HG03135 (cell line): ENCODE results near the gene BTF3.
A peak's percentile ranks its signal among the peaks of the same experiment; 100 is the strongest.
"Not testable (repeated sequence)": the region's sequence is repeated elsewhere in the genome, so short reads cannot be mapped to it uniquely, and the experiment has no call there.

Experiments
- ATAC-seq: cut with Tn5 transposase; IDR thresholded peaks from one replicate; pipeline ENCODE4 v1.9.1; 2021; ENCODE audit warnings: mild to moderate bottlenecking, moderate library complexity; ENCODE audit not compliant: unreplicated experiment

The BTF3 gene

GRCh38 chr5:73498057-73498992 lies at the start of gene BTF3:
Gene BTF3, plus strand, starts transcription at chr5:73498442. Its CDS starts 226 bp downstream, at chr5:73498668.
- ATAC-seq: peak; percentile 96

GRCh38 chr5:73448463-73449136 lies 49.6 kb upstream of the BTF3 start, which contains the start of gene FOXD1:
Gene FOXD1, minus strand, starts transcription at chr5:73448777. Its CDS starts 415 bp downstream, at chr5:73448362.
- ATAC-seq: no peak

DNA sequence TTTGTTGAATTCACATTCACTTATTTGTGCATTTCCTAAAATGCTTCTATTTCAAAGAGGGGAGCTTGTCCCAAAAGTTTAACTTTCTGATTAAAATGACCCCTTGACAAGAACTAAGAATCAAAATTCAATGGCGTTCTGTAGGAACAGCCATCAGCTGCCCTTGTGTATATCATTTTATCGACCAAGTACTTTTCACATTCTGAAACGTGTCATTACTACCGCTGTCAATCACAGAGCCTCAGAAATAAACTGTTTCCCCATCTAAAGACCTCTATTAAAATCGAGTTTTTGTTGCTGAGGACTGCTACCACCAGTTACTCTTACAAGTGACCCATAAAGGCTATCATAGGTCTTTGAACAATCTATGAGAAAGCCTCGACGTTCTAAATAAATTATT lies 48.1 kb upstream of the BTF3 start:
- no peak for ATAC-seq

- ATAC-seq: no peak
Measured at GRCh38 chr5:73450672-73451223, 47.5 kb upstream of the BTF3 start.

DNA sequence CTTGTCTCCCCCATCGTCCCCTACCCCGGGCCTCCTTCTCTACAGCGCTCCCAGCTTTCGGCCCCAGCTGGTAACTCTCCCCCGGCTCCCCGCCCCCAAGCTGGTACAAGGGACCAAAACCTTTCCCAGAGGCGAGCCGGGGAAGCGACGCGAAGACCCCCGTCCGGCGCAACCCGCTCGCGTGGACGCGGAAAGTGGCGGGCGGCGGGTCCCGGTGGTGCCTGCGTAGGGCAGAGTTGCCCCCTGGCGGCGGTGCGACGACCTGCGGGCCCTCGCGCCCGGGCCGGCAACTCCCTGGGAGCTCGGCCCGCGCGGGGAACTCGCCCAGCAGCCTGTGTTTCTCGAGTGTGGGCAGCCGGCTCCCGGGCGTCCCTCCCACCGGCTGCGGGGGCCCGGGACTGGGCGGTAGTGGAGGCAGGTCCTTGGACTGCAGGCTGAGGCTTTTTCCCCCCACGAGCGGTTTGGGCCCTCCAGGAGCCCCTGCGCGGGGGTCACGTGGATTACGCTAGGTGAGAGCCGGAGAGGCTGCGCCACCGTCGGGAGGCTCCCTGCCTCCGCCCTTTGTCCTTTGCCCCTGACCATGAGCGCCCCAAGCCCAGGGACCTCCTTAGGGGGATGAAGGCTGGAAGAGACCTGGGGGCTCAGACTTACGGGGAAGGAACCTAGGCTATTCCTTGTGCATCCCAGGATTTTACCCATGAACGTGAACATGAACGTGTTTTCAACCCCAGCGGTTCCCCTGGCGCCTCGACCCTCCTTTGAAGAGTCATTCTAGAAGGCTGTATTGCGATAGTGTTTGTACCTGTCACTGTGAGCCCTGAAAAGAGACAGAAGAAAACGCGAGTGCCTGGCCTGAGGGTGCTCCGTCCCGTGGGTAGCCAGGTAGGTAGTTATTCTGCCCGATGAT lies 46.8 kb upstream of the BTF3 start:
- ATAC-seq: no peak

DNA sequence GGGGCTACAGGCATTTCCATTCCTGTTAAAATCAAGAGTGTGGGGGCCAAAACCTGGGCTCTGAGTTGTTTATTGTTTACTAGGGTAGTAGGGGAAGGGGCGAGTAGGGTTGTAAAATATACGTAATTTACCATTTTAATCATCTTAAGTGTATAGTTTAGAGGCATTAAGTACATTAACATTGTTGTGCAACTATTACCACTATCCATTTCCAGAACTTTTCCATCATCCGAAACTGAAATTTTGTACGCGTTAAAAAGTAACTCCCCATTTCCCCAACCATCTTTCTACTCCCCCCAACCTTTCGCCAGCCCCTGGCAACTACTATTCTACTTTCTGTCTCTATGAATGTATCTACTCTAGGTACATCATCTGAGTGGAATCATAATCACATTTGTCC lies 46.0 kb upstream of the BTF3 start:
- no peak for ATAC-seq

DNA sequence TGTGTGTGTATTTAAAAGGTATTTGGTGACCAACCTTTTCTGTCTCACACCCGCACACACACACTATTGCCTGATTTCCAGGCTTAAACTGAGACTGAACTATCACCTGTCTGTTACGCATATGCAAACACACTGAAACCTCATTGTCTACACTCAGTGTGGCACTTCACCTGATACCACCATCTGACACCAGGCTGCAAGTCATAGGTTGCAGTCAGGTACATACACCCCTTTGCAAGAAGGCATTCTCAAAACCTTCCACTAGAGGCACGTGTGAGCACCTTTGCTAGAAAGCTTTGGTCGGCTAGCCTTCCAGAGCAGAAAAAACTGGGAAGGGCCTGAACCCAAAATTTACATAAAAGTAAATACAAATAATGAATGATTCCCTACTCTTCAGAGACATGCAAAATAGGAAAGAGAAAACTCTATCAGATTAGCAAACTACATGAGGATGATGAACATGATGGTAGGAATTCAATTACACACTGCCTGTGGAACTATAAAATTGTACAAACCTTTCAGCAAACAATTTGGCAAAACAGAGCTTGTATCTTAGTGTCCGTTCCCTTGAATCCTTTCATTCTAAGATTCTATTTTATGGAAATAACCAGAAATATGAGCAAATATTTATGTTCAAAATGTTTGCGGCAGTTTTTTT lies 43.7 kb upstream of the BTF3 start:
- peak; percentile 67 for ATAC-seq

DNA sequence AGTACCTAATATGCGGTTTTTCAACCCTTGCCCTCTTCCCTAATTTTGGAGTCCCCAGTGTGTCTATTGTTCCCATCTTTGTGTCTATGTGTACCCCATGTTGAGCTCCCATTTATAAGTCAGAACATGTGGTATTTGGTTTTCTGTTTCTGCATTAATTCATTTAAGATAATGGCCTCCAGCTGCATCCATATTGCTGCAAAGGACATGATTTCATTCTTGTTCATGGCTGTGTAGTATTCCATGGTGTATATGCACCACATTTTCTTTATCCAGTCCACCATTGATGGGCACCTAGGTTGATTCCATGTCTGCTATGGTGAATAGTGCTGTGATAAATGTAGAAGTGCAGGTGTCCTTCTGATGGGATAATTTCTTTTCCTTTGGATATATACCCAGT lies 41.8 kb upstream of the BTF3 start:
- not testable (repeated sequence) for ATAC-seq

- ATAC-seq: no peak
Measured at GRCh38 chr5:73459366-73459765, 38.9 kb upstream of the BTF3 start.

DNA sequence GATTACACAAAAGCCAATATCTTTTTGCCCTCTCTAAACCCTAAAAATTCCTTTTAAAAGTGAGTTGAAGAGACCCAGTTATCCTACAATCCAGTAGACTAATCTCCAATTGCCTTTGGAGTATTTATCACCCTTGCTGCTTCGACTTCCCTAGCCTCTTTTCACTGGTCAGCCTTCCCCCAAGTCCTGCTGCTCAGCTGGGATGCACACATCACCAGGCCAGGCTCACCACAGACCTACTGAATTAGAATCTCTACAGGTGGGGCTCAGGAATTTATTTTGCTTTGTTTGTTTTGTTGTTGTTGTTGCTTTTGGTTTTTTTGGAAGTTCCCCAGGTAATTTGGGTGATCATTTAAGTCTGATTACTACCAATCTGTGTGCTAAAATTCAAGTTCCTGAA lies 38.1 kb upstream of the BTF3 start:
- ATAC-seq: no peak

GRCh38 chr5:73464016-73464745 lies 34.1 kb upstream of the BTF3 start:
- ATAC-seq: no peak

- not testable (repeated sequence) for ATAC-seq
Measured at GRCh38 chr5:73468638-73469037, 29.6 kb upstream of the BTF3 start.

DNA sequence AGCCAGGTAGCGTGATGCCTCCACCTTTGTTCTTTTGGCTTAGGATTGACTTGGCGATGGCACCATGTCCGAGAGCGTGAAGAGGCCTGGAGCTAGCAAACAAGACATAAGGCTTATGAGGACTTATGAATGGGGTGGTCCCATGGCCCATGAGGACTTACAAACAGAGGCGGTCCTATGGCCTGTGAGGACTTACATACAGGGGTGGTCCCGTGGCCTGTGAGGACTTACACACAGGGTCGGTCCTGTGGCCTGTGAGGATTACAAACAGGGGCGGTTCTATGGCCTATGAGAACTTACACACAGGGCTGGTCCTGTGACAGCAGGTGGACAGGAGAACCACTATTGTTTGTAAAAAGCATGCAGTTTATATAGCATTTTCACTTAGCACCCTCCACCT lies 28.4 kb upstream of the BTF3 start:
- ATAC-seq: no peak

GRCh38 chr5:73471654-73472053 lies 26.6 kb upstream of the BTF3 start:
- no peak for ATAC-seq

DNA sequence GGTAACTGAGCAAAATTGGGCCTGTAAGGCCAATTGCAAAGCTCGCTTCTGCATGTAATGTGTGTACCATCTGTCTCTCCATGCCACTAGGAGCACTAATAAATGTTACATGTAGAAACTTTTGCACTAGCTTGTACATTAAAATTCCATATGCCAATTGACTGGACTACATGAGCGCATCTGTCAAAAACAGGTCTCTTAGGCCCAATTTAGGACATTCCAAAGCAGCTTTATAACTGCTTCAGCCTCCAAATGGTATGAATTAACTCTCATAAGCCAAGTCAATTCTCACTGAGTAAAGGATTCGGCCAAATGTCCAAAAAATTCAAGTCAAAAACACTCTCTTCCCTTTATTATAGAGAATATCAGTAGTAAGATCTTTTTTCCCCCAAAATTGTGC lies 26.1 kb upstream of the BTF3 start:
- ATAC-seq: no peak

- ATAC-seq: no peak
Measured at GRCh38 chr5:73480500-73480899, 17.7 kb upstream of the BTF3 start.

GRCh38 chr5:73482383-73483136 lies 15.7 kb upstream of the BTF3 start:
- no peak for ATAC-seq

- ATAC-seq: no peak
Measured at GRCh38 chr5:73483676-73484075, 14.6 kb upstream of the BTF3 start.

DNA sequence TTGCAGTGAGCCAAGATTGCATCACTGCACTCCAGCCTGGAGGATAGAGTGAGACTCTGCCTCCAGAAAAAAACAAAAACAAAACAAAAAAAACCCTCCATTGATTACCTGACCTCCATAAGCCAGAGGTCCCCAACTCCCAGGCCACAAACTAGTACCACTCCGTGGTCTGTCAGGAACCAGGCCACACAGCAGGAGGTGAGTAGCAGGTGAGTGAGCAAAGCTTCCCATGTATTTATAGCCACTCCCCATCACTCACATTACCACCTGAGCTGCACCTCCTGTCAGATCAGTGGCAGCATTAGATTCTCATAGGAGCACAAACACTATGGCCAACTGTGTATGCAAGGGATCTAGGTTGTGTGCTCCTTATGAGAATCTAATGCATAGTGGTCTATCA lies 13.7 kb upstream of the BTF3 start:
- ATAC-seq: no peak
